Measurements from ENCODE around the gene SRSF5. TPM values are rescaled to one million over a fixed set of nuclear protein-coding genes. Genes with fewer than 3 reads are reported as not detected.

Gene SRSF5
- total RNA-seq, 1 experiment from 2014 or later: 389 TPM

DNA sequence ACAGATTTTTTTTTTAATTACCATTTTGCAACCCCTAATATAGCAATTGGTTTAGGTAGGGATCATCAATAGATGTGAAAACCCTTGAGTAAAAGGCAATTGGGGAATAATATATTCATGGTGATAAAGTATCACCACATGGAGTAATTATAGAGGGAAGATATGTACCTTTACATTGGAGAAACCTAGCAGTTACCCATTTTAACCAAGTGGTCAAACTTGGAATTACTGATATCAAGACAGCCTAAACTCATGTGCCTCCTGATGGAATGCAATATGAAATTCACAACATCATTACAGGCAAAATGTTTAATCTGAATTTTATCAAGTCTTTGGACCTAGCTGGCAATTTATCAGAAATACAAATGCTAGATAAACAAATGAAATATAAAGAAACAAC lies 36.8 kb downstream of the SRSF5 start:
- no peaks in the 10 kb centered on the region for H3K27me3 ChIP-seq (ENCODE audit: insufficient read depth, low read length)
- H3K4me3 Mint-ChIP-seq: no peak overlapping the region
- peaks cover 0 to 10% (median 3%) of the 10 kb centered on the region in 3 experiments; a peak in 3 of 7 replicates for H3K36me3 Mint-ChIP-seq (ENCODE audit: insufficient read depth in 1 of 3, low read depth in 3 of 3)
- H3K79me1 ChIP-seq (ENCODE audit: insufficient read depth, low read depth, low read length, poor library complexity, severe bottlenecking): no peaks in the 10 kb centered on the region
- H4K5ac ChIP-seq (ENCODE audit: insufficient read length, low read depth, low read length): no peak overlapping the region
- no peak overlapping the region for H3K27ac ChIP-seq (ENCODE audit: insufficient read length, low read depth, low read length)
- H3K18ac ChIP-seq (ENCODE audit: insufficient read length, low read depth, low read length): no peak overlapping the region
- no peaks in the 10 kb centered on the region; the same call in 1 of the 2 replicates for H3K27me3 Mint-ChIP-seq (ENCODE audit: low read depth)
- no peak overlapping the region for H2BK12ac ChIP-seq (ENCODE audit: insufficient read length, low read depth, low read length)
- H2AK5ac ChIP-seq (ENCODE audit: insufficient read length, low read length): no peak overlapping the region
- H3K9me3 Mint-ChIP-seq: peaks cover 3 to 5% of the 10 kb centered on the region in 2 experiments; a peak in 4 of 5 replicates
- H3K23ac ChIP-seq (ENCODE audit: insufficient read length, low read depth, low read length): no peak overlapping the region
- H3K79me2 ChIP-seq (ENCODE audit: insufficient read depth, low read length): no peaks in the 10 kb centered on the region
- no peak overlapping the region for H3K14ac ChIP-seq (ENCODE audit: insufficient read depth, low read length)
- peaks cover 11 to 17% of the 10 kb centered on the region in 2 experiments for H3K4me1 Mint-ChIP-seq
- H2BK5ac ChIP-seq (ENCODE audit: insufficient read length, low read length): no peak overlapping the region
- H3T11ph ChIP-seq (ENCODE audit: low read length): no peak overlapping the region
- H2AFZ ChIP-seq (ENCODE audit: low read length): no peak overlapping the region
- no peak overlapping the region for H2BK120ac ChIP-seq (ENCODE audit: low read depth, low read length, poor library complexity, severe bottlenecking)
- H4K8ac ChIP-seq (replicated peaks; ENCODE audit: insufficient read length, low read depth, low read length): no peak overlapping the region
- no peak overlapping the region for H3K56ac ChIP-seq (ENCODE audit: insufficient read length, low read depth, low read length)
- no peaks in the 10 kb centered on the region for H3K9me3 ChIP-seq (ENCODE audit: control insufficient read depth, low read depth, low read length)
- TF ChIP-seq, protein P1, sequence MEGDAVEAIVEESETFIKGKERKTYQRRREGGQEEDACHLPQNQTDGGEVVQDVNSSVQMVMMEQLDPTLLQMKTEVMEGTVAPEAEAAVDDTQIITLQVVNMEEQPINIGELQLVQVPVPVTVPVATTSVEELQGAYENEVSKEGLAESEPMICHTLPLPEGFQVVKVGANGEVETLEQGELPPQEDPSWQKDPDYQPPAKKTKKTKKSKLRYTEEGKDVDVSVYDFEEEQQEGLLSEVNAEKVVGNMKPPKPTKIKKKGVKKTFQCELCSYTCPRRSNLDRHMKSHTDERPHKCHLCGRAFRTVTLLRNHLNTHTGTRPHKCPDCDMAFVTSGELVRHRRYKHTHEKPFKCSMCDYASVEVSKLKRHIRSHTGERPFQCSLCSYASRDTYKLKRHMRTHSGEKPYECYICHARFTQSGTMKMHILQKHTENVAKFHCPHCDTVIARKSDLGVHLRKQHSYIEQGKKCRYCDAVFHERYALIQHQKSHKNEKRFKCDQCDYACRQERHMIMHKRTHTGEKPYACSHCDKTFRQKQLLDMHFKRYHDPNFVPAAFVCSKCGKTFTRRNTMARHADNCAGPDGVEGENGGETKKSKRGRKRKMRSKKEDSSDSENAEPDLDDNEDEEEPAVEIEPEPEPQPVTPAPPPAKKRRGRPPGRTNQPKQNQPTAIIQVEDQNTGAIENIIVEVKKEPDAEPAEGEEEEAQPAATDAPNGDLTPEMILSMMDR (conservative IDR thresholded peaks at IDR 0.05): peak; percentile 44; the same call in 2 of the 3 replicates
- DNase-seq: no peak
- no peak overlapping the region for H2BK20ac ChIP-seq (ENCODE audit: low read depth, low read length, poor library complexity, severe bottlenecking)
- H3K9ac ChIP-seq (ENCODE audit: extremely low read depth, insufficient read length, low read length): no peak overlapping the region
- peaks cover 5% of the 10 kb centered on the region; the same call in 1 of the 2 replicates for H3K4me1 ChIP-seq (ENCODE audit: insufficient read depth, low read length)
- no peak overlapping the region for H3K4ac ChIP-seq (ENCODE audit: low read depth, low read length)
- no peak overlapping the region for H4K91ac ChIP-seq (ENCODE audit: insufficient read length, low read depth, low read length)
- no peak overlapping the region for H3K27ac Mint-ChIP-seq
- no peaks in the 10 kb centered on the region for H4K20me1 ChIP-seq (ENCODE audit: control insufficient read depth, insufficient read depth, insufficient read length)
- H3K4me2 ChIP-seq (ENCODE audit: insufficient read depth, insufficient read length, low read length): no peak overlapping the region
- no peak overlapping the region for H2BK15ac ChIP-seq (ENCODE audit: low read depth, low read length)
- H3K23me2 ChIP-seq (ENCODE audit: insufficient read length, low read depth, low read length, poor library complexity, severe bottlenecking): no peaks in the 10 kb centered on the region
